HG03575 (cell line): ENCODE measurements around the gene TACR1.

Source experiments
- ATAC-seq: cut with Tn5 transposase; IDR thresholded peaks from one replicate; pipeline ENCODE4 v1.9.1; 2021; ENCODE audit not compliant: unreplicated experiment, insufficient number of reproducible peaks, low FRiP score; ENCODE audit errors: extremely low read depth

The TACR1 gene

DNA sequence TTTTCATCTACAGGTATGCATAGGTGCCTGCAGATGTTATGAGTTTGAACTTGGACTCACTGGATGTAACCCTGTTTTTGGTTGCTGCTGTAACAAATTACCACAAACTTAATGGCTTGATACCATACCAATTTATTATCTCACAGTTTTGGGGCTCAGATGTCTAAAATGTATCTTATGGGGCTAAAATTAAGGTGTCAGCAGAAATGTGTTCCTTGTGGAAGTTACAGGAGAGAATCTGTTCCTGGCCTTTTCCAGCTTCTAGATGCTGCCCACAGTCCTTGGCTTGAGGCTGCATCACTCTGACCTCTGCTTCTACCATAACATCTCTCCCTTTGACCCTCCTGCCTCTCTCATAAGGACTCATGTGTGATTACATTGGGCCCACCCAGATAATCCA is 193.3 kb downstream of the TACR1 start:
- ATAC-seq = no peak

DNA sequence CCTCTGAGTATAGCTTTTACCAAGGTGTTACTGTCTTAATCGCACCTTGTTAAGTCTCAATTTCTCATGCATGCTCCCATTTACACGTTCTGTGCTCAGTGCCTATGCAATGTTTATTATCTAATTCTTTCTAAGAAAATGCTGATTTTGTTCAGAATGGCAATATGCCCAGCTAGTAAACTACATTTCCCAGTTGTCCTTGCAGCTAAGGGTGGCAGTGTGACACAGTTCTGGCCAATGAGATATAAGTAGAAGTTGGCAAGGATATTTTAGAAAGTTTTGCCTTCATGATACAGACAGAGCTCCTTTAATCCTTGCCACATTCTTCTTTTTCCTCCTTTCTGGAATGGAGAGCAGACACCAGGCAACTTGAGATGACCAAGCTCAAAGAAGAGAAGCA is 195.5 kb downstream of the TACR1 start:
- no peak for ATAC-seq

DNA sequence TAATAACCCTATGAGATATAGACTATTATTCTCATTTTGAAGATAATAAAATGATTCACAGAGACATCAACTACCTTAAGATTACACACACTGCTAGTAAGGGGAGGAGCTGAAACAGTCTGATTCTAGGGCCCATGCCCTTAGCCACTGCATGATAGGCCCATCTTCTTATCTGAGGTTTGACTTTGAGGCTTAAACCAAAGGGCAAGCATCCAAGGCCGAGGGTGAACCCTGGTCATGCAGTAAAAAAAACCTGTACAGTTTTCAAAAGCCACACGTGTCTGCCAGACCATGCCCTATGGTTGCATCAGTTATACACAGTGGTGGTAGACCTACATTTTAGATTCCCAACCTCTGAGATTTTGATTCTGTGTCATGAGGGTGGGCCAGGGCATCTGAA is 196.0 kb downstream of the TACR1 start:
- ATAC-seq = no peak

DNA sequence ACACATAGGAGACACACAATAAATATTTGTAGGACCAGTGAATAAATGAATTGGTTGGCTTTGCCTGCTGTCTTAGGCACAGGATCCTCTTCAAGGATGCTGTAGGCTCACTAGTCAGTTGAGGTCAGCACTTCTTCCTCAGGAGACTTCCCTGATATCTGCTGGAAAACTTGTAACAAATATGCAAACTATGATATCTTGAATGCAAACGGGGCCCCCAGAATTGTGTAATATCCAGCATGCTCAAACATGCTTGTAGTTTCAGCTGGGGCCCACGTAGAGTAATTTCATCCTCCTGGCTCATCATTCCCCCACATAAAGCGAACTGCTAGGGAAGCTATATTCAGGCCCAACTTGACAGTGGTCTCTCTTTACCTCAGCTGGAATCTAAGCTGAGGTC is 197.3 kb downstream of the TACR1 start:
- ATAC-seq = no peak

DNA sequence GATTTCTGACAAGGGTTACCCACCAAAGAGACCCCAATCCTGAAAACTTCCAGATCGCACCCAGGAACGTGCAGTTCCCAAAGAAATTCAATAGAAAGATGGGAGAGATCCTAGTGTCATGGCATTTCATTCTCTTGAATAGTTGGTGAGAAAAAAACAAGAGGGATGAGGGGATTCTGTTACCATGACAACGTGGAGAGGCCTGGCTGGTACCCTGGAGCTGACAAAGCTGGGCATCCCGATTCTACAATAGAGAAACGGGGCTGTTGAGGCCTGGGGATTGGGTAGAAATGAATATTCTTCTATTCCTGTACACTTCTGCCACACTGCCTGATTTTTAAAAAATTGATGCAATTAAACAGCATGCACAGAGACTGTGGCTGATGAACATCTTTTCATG is 199.9 kb downstream of the TACR1 start:
- no peak for ATAC-seq
